ENCODE results near the gene C10orf62. TPM values are rescaled to one million over a fixed set of nuclear protein-coding genes. Genes with fewer than 3 reads are reported as not detected.
A peak's percentile ranks its signal among the peaks of the same experiment; 100 is the strongest.
"Not testable (repeated sequence)": the region's sequence is repeated elsewhere in the genome, so short reads cannot be mapped to it uniquely, and the experiment has no call there.

The C10orf62 gene
- total RNA-seq, 1 donor from 2014 or later, result 0.35 TPM

DNA sequence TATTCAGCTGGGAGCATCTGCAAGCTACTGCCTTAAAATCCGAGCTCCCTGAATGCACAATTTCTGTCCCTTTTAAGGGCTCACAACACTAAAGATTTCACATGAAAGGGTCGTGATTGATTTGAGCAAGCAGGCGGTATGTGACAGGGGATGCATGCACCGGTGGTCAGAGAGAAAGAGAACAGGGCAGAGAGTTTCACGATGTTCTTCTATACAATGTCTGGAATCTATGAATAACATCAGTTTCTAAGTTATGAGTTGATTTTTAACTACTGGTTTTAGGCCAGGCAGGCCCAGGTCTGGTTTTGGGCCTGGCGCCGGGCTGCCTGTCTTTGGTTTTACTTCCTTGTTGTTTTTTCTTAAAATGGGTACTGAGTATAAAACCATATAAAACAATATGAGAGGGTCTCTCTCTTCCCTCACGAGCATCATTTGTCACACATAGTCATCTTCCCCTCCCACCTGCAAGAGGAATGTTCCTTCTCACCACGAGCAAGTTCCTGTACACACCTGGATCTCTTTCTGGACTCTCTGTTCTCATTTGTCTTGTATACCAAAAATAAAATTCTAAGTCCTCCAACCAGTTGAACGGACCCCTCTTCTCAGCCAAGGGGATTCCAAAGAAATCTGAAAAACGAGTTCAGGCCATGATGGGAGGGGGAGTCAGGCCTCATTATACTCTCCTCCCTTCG is 28.0 kb upstream of the C10orf62 start:
- intact Hi-C loops (cut with micrococcal nuclease); DNase-seq; ATAC-seq: not testable (repeated sequence)

- DNase-seq; ATAC-seq; intact Hi-C loops (cut with micrococcal nuclease): not testable (repeated sequence)
Observed at GRCh38 chr10:97562329-97562728, 27.2 kb upstream of the C10orf62 start.

DNA sequence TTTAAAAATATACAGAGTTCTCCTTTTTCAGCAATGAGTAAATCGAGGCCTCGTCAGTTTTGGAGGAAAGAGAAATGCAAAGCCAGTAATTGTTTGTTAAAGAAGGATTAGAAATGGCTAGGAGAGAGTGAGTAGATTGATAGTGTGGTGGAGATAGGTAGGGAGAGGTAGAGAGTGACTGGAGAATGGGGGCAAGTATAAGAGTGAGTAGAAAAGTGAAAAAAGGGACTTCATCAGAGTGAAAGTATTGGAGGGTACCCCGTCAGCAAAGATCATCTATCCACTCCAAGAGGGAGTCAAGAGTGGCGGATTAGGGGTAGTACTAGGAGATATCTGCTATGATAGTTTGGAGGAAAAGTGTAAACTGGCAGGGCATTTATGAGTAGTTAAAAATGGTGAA is 26.2 kb upstream of the C10orf62 start:
- ATAC-seq, result no peak
- intact Hi-C loops (cut with micrococcal nuclease), result no loop called here
- no peak for DNase-seq

DNA sequence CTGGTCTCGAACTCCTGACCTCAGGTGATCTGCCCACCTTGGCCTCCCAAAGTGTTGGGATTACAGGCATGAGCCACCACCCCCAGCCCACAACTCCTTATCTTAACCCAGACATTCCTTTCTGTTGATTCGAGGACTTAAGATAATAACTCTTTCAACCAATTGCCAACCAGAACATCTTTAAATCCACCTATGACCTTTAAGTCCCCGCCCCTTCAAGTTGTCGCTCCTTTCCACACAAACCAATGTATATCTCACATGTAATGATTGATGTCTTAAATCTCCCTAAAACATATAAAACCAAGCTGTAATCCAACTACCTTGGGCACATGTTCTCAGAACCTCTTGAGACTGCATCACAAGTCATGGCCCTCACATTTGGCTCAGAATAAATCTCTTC is 24.7 kb upstream of the C10orf62 start:
- intact Hi-C loops (cut with micrococcal nuclease), result no loop called here
- no peak for ATAC-seq

DNA sequence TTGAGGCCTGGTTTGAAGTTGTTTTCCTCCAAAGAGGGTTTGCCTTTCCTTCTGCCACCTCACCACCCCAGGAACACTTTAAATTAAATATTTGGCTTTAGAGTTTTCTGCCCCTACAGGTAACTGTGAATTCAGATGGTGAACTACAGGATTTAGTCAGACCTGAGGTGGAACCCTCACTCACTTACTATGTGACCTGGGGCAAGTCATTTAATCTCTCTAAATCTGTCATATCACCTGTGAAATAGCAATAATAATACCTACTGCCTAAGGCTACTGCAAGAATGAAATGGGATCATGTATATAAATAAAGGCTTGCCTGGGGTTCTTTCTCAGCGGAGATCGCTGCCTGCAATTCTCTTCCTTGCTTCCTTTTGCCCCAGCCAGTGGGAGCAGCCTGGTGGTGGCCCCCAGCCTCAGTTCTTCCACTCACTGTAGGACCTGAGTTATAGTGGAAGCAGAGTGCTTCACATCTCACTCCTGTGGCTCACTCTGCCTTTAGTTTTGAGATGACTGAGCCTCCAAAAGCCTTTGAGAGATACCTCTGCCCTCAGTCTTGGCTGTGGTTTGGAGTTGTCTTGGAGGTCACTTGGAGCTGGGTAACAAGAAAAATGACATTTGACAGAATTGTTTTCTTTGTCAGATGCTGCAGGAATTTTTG is 23.1 kb upstream of the C10orf62 start:
- no peak for ATAC-seq
- intact Hi-C loops (cut with micrococcal nuclease), result no loop called here
- no peak for DNase-seq

More for the DNA sequence above, 24.7 kb upstream of the C10orf62 start:
- no peak for DNase-seq

DNA sequence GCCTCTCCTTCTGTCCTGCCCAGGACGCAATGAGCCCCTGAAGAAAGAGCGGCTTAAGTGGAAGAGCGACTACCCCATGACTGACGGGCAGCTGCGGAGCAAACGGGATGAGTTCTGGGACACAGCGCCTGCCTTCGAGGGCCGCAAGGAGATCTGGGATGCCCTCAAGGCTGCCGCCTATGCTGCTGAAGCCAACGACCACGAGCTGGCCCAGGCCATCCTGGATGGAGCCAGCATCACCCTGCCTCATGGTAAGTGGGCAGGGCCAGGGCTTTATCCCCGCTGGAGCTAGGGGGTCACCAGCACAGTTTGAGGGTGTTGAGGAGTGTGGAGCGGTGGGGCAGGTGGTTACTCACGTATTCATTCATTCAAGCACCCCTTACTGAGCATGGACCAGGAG is 21.6 kb upstream of the C10orf62 start:
- ATAC-seq (no peak), DNase-seq (no peak)
- intact Hi-C loops (cut with micrococcal nuclease), result no loop called here

- DNase-seq, result peak; percentile 25
- ATAC-seq, result no peak
- intact Hi-C loops (cut with micrococcal nuclease), result no loop called here
Observed at GRCh38 chr10:97570146-97570788, 19.3 kb upstream of the C10orf62 start.

DNA sequence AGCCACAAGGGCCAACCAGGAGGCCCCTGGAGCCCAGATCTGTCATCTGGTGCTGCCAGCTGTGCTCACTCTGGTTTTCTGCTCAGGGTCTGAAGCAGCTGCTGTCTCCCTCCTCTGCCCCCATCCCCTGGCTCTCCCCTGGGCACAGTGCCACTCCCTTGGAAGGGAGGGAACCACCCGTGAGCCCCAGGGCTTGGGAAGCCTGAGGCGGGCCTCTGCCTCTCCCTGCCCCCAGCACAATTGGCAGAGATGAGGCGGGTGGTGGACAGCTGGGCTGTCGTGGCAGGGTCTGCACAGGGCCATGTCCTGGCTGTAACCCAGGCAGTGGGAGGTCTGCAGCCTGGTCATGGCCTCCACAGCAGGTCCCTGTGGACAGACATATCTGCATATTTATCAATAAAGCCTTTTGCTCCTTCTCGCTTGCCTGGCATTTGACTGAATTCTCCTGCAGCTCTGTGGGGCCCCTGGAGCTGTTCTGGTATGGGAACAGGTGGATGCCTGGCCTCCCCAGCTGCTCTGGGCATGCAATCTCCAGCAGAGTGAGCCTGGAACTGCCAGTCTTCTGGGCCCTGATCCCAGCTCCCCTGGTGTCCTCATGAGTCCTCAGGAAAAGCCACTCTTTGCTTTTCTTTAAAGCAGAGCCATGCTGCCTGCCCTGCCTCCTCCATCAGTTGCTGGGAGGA is 18.6 kb upstream of the C10orf62 start:
- intact Hi-C loops (cut with micrococcal nuclease), result no loop called here
- DNase-seq, result peak; percentile 61
- ATAC-seq, result peak; percentile 20

DNA sequence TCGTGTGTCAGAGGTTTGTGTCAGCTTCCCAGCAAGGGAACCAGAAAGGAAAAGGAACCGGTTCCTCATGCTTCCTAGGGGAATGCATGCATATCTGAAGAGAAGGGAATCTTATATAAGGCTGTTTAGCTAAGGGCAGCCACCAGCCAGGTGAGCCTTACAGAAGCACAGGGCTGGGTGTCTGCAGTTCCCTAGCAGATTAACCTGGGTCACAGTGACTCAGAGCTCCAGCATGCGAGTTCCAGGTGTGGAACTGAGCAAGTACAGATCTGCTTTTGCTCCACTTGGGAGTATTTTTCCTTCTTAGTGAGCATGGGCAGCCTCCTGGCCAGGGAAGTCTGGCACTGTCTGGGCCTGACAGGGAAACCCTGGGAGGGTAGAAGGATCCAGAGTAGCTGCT is 17.9 kb upstream of the C10orf62 start:
- no peak for DNase-seq
- ATAC-seq, result no peak
- intact Hi-C loops (cut with micrococcal nuclease), result loop anchor here (2.0 kb wide), 1 partner anchor 41 kb away; no protein-coding TSS in a partner anchor

DNA sequence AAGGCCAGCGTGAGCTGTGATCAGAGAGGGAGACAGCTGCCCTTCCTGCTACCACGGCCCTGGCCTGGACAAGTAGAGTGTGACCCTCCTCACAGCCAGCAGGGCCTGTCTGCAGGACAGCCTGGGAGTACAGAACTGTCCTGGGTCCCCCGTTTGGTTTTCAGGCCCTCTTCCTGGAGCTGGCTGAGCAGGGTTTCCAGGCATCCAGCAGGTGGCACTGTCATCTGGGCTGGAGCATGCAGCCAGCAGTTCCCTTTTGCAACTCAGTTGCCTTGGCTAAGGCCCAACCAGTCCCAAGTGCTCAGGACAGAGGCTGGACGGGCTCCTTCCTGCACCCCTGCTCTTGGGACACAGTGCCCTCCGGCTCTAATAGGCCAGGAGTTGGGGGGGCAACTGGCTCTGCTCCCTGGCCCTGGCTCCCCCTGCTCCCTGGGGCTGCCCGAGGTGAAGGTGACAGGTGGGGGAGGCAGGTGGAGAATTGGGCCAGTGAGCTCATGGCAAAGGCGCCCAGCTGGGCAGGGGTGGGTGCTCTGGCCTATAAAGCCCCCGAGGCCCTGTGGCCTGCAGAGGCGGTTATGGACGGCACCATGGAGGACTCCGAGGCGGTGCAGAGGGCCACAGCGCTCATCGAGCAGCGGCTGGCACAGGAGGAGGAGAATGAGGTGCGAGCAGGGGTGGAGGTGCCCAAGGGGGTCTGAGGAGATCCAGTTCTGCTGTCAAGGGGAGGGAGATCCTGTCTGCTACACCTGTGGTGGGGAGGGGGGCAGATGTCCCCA is 17.1 kb upstream of the C10orf62 start, which contains the start of gene ANKRD2:
Gene ANKRD2 (plus strand): TSS at position 566 of the 776 bp plus-strand sequence. CDS start 10 bp downstream, at position 576.
- ATAC-seq, result peak; percentile 67
- DNase-seq, result peak; percentile 88
- intact Hi-C loops (cut with micrococcal nuclease), result loop anchor here (2.0 kb wide), 1 partner anchor 40 kb away; no protein-coding TSS in a partner anchor

GRCh38 chr10:97573021-97573420 is 16.5 kb upstream of the C10orf62 start:
- ATAC-seq (peak; percentile 27), DNase-seq (no peak)
- intact Hi-C loops (cut with micrococcal nuclease), result loop anchor here (2.0 kb wide), 1 partner anchor 40 kb away; no protein-coding TSS in a partner anchor

- DNase-seq (no peak), ATAC-seq (no peak)
- intact Hi-C loops (cut with micrococcal nuclease), result loop anchor here (2.0 kb wide), 1 partner anchor 39 kb away; no protein-coding TSS in a partner anchor
Observed at GRCh38 chr10:97573672-97574071, 15.8 kb upstream of the C10orf62 start.

DNA sequence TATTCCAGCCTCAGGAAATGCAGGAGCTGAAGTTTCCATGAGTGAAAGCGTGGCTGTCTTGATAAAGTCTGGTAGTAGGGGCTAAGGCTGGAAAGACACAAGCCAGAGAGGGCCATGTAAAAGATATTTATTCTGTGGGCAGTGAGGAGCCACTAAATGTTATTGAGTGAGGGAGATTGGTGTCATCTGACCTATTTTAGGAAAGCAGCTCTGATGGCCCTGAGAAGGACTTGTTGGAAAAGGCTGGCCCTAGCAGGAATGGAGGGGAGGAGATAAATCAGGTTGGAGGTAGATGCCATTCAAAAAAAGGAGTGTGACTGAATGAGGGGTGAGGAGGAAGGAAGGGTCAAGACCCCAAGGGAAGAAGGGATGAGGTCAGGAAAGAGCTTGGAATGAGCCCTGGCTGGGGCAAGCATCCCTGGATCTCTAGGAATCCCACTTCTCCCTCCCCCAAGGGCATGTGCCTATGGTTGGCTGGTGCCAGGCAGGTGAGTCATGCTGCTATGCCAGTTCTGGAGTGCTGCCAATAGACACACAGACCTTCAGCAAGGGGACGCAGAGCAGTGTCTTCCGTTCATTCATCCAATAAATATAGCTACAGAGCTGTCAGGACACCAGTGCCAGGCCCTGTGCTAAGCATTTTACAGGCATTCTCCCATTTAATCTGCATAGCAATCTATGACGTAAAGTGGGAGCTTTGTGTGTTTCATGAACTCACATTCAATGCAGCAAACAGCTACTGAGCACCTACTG is 15.0 kb upstream of the C10orf62 start:
- peak; percentile 64 for ATAC-seq
- peak; percentile 75 for DNase-seq
- intact Hi-C loops (cut with micrococcal nuclease), result no loop called here

GRCh38 chr10:97575127-97575668 is 14.3 kb upstream of the C10orf62 start:
- intact Hi-C loops (cut with micrococcal nuclease), result no loop called here
- DNase-seq (no peak), ATAC-seq (peak; percentile 2)

- intact Hi-C loops (cut with micrococcal nuclease); ATAC-seq; DNase-seq: not testable (repeated sequence)
Observed at GRCh38 chr10:97576487-97576886, 13.0 kb upstream of the C10orf62 start.

DNA sequence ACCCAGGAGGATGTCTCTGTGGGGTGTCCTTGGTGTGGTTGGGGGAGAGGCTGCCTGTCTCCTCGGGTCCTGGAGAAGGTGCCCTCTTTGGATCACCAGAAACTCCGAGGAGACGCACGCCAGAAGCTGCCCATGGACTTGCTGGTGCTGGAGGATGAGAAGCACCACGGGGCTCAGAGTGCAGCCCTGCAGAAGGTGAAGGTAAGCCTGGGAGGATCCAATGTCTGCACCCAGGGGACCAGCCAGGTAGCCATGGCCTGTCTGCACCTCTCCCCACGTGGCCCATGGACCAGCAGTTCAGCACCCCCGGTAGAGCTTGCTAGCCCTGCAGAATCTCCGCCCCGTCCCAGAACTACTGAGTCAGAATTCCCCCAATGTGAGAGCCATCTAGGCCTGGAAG is 11.8 kb upstream of the C10orf62 start:
- DNase-seq (no peak), ATAC-seq (no peak)
- intact Hi-C loops (cut with micrococcal nuclease), result no loop called here

DNA sequence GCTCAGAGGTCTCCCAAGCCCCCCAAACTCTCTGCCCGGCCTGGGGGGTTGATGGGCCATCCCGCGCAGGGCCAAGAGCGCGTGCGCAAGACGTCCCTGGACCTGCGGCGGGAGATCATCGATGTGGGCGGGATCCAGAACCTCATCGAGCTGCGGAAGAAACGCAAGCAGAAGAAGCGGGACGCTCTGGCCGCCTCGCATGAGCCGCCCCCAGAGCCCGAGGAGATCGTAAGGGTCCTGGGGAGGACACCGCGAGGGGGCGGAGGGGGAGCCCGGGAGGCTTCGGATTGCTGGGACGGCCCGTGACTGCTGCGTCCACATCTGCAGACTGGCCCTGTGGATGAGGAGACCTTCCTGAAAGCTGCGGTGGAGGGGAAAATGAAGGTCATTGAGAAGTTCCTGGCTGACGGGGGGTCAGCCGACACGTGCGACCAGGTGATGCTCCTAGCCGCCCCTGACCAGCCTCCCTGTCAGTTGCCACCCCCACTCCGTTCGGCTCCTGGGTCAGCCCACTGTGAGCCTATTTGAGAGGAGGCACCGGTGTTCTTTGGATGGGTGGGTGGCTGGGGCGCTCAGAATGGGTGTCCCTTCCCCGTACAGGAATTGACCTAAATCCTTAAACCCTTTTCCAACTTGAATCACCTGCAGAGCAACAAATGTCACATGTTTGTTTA is 11.2 kb upstream of the C10orf62 start:
- no peak for DNase-seq
- intact Hi-C loops (cut with micrococcal nuclease), result no loop called here
- no peak for ATAC-seq

All from left ventricle myocardium superior (tissue), 1 donor.